ENCODE results near the gene MYEOV. TPM values are rescaled to one million over a fixed set of nuclear protein-coding genes. Genes with fewer than 3 reads are reported as not detected.

MYEOV gene
- polyA plus RNA-seq, 1 donor (not counting 4 experiments of a cell fraction or from before 2014, with no cell fraction given): 1.4 TPM

DNA sequence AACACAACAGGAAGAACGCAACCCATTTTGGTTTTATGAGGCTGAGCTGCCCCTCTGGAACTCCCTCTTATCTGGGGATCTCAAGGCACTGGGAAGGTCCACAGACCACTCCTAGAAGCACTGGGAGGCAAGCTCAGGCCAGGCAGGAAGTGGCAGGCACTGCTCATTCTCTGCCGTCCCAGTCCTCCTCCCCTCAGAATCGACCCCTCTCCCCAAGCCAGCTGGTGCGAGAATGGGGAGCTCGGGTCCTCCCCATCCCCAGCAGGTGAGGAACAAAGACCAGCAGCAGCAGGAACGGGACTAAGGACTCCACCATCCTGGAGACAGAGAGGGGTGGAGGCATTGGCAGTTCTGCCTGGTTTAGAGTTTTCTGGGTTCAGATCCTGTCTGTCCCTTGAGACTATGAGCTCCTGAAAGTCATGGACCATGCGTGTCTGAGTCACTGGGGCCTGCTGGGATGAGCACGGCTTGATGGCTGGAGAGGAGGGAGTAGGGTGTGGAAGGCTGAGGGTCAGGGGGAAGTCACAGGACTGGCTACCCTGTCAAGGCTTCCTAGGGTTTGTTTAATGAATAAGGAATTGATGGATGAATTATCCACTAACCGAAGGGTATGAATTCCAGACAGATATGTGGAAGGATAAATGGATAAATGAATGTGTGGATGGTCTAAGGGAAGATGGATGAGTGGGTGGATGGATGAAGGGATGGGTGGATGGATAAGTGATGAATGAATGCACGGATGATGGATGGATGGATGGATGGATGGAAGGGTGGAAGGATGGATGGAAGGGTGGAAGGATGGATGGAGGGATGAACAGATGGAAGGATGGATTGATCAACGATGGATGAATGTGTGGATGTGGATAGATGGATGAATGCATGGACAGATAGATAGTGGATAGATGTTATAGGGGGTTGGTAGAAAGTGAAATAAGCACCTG lies 6.4 kb downstream of the MYEOV start:
- Histone ChIP-seq H4K20me1 (ENCODE audit: control insufficient read depth, extremely low read depth, insufficient read depth, low read length) (no peaks in the 10 kb centered on the region), H3K9me1 (ENCODE audit: control insufficient read depth, extremely low read depth, insufficient read depth, low read length) (peaks cover 3% of the 10 kb centered on the region), H3K4me3 (ENCODE audit: control insufficient read depth in 2 of 3, extremely low read depth in 1 of 3, insufficient read depth in 2 of 3, low read depth in 1 of 3, low read length in 3 of 3) (no peak overlapping the region), H3K27me3 (ENCODE audit: control insufficient read depth, extremely low read depth, insufficient read depth, low read length) (no peaks in the 10 kb centered on the region), H3K27ac (ENCODE audit: control insufficient read depth, insufficient read depth, low read length) (no peak overlapping the region), H3K4me1 (ENCODE audit: control insufficient read depth, extremely low read depth, insufficient read depth, low read length) (peaks cover 55% of the 10 kb centered on the region), H2AFZ (ENCODE audit: control insufficient read depth, low read length) (no peak overlapping the region), H3K79me2 (ENCODE audit: control insufficient read depth, insufficient read depth, low read length) (no peaks in the 10 kb centered on the region), H3K36me3 (ENCODE audit: control insufficient read depth in 2 of 2, extremely low read depth in 1 of 2, insufficient read depth in 2 of 2, low read length in 2 of 2) (no peaks in the 10 kb centered on the region), H3K9ac (ENCODE audit: control insufficient read depth, extremely low read depth, insufficient read depth, low read length) (no peak overlapping the region), H3K9me3 (ENCODE audit: control insufficient read depth, low read depth, low read length) (no peaks in the 10 kb centered on the region), H3K4me2 (ENCODE audit: control insufficient read depth, extremely low read depth, insufficient read depth, low read depth, low read length) (no peak overlapping the region)
- TF ChIP-seq EZH2 (IDR thresholded peaks at IDR 0.05; ENCODE audit: low read length): no peak
- TF ChIP-seq, protein P1, sequence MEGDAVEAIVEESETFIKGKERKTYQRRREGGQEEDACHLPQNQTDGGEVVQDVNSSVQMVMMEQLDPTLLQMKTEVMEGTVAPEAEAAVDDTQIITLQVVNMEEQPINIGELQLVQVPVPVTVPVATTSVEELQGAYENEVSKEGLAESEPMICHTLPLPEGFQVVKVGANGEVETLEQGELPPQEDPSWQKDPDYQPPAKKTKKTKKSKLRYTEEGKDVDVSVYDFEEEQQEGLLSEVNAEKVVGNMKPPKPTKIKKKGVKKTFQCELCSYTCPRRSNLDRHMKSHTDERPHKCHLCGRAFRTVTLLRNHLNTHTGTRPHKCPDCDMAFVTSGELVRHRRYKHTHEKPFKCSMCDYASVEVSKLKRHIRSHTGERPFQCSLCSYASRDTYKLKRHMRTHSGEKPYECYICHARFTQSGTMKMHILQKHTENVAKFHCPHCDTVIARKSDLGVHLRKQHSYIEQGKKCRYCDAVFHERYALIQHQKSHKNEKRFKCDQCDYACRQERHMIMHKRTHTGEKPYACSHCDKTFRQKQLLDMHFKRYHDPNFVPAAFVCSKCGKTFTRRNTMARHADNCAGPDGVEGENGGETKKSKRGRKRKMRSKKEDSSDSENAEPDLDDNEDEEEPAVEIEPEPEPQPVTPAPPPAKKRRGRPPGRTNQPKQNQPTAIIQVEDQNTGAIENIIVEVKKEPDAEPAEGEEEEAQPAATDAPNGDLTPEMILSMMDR (optimal IDR thresholded peaks at IDR 0.05 in 1 of 3, IDR thresholded peaks at IDR 0.05 in 1 of 3, conservative IDR thresholded peaks at IDR 0.05 in 1 of 3; ENCODE audit: extremely low read depth in 1 of 3, insufficient read depth in 2 of 3, low read length in 3 of 3): no peak
- dilution Hi-C loops (cut with MboI; ENCODE audit: extremely low pct_ligation_motif_present, low sequenced_read_pairs): no loop called here
- FAIRE-seq (no peak), DNase-seq (ENCODE audit: low read depth, low spot score) (no peak)

DNA sequence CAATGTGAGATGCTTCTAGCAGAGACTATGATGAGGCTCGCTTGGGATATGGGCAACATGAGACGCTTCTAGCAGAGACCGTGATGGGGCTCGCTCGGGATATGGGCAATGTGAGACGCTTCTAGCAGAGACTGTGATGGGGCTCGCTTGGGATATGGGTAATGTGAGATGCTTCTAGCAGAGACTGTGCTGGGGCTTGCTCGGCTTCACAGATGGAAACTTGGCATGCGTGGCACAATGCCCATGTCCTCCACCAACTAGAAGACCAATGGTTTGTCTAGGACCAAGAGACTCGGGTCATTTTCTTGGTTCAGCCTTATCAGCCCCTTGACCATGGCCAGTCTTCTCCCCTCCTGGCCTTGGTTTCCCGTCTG lies 7.1 kb downstream of the MYEOV start:
- DNase-seq (ENCODE audit: low read depth, low spot score) (no peak), FAIRE-seq (no peak)
- Histone ChIP-seq H3K4me2 (ENCODE audit: control insufficient read depth, extremely low read depth, insufficient read depth, low read depth, low read length) (no peak overlapping the region), H3K9ac (ENCODE audit: control insufficient read depth, extremely low read depth, insufficient read depth, low read length) (no peak overlapping the region), H3K27me3 (ENCODE audit: control insufficient read depth, extremely low read depth, insufficient read depth, low read length) (no peaks in the 10 kb centered on the region), H3K4me1 (ENCODE audit: control insufficient read depth, extremely low read depth, insufficient read depth, low read length) (peaks cover 55% of the 10 kb centered on the region), H3K9me1 (ENCODE audit: control insufficient read depth, extremely low read depth, insufficient read depth, low read length) (peaks cover 3% of the 10 kb centered on the region), H3K9me3 (ENCODE audit: control insufficient read depth, low read depth, low read length) (no peaks in the 10 kb centered on the region), H3K79me2 (ENCODE audit: control insufficient read depth, insufficient read depth, low read length) (no peaks in the 10 kb centered on the region), H3K36me3 (ENCODE audit: control insufficient read depth in 2 of 2, extremely low read depth in 1 of 2, insufficient read depth in 2 of 2, low read length in 2 of 2) (no peaks in the 10 kb centered on the region), H2AFZ (ENCODE audit: control insufficient read depth, low read length) (no peak overlapping the region), H4K20me1 (ENCODE audit: control insufficient read depth, extremely low read depth, insufficient read depth, low read length) (no peaks in the 10 kb centered on the region), H3K4me3 (ENCODE audit: control insufficient read depth in 2 of 3, extremely low read depth in 1 of 3, insufficient read depth in 2 of 3, low read depth in 1 of 3, low read length in 3 of 3) (no peak overlapping the region), H3K27ac (ENCODE audit: control insufficient read depth, insufficient read depth, low read length) (no peak overlapping the region)
- TF ChIP-seq EZH2 (IDR thresholded peaks at IDR 0.05; ENCODE audit: low read length): no peak
- TF ChIP-seq, protein P1 (optimal IDR thresholded peaks at IDR 0.05 in 1 of 3, IDR thresholded peaks at IDR 0.05 in 1 of 3, conservative IDR thresholded peaks at IDR 0.05 in 1 of 3; ENCODE audit: extremely low read depth in 1 of 3, insufficient read depth in 2 of 3, low read length in 3 of 3): no peak
- dilution Hi-C loops (cut with MboI; ENCODE audit: extremely low pct_ligation_motif_present, low sequenced_read_pairs): no loop called here

Measured in keratinocyte (primary cell).